Prostate gland (tissue), 2 donors: ENCODE data around the gene TGFB2. TPM values are rescaled to one million over a fixed set of nuclear protein-coding genes. Genes with fewer than 3 reads are reported as not detected.

Experiments used
- DNase-seq: peaks from one replicate; pipeline ENCODE4 v3.0.0-alpha.2; 2019; ENCODE audit warnings: low spot score
- H3K27ac ChIP-seq, 2 donors: fragments of 200-600 bp; sonication (generic); 2 replicates each; pipeline ENCODE4 v1.5.1; 2017 to 2019
- H3K27me3 ChIP-seq: fragments of 200-600 bp; sonication (generic); replicated peaks from 2 replicates; pipeline ENCODE4 v1.5.1; 2019; ENCODE audit not compliant: insufficient read depth
- H3K36me3 ChIP-seq, 2 donors: fragments of 200-600 bp; sonication (generic); 1 replicate in 1 of 2; 2 replicates in 1 of 2; pipeline versions ENCODE4 v1.5.1 to v1.8.1; 2017 to 2019
- H3K4me1 ChIP-seq: fragments of 200-600 bp; sonication (generic); replicated peaks from 2 replicates; pipeline ENCODE4 v1.5.1; 2019
- H3K4me3 ChIP-seq, 2 donors: fragments of 200-600 bp; sonication (generic); 2 replicates each; pipeline ENCODE4 v1.5.1; 2017 to 2019
- H3K9me3 ChIP-seq: fragments of 200-600 bp; sonication (generic); 2 replicates; pipeline ENCODE4 v1.5.1; 2017
- CTCF ChIP-seq, 4 experiments: fragments of 200-600 bp in 2 of 4; fragments of 450-650 bp in 2 of 4; sonication (generic) in 2 of 4; IDR thresholded peaks; 1 replicate in 3 of 4; 2 replicates in 1 of 4; pipeline ENCODE4 v1.5.1; 2016 to 2019; ENCODE audit warnings: antibody characterized with exemption in 4 of 4, mild to moderate bottlenecking in 2 of 4, moderate library complexity in 2 of 4
- POLR2A ChIP-seq: fragments of 450-650 bp; IDR thresholded peaks from one replicate; pipeline ENCODE4 v1.6.1; 2016; ENCODE audit warnings: antibody characterized with exemption, mild to moderate bottlenecking
- POLR2AphosphoS5 ChIP-seq: sonication (generic); formaldehyde crosslinking; IDR thresholded peaks from one replicate; pipeline ENCODE4 v1.6.1; 2017; ENCODE audit warnings: antibody characterized with exemption
- WGBS: methylation state at CpG from one replicate; pipeline ENCODE4 v1.1.5; 2018; 5-methylcytosine and 5-hydroxymethylcytosine counted together
- intact Hi-C: fragments of 100-400 bp; cut with DNase I; formaldehyde crosslinking; loops from one replicate; pipeline ENCODE4 v1.14.2; 2022
- total RNA-seq, 2 donors: library from RNA; depleted of rRNA; stranded (reverse); fragments of >200 nt; gene quantifications; one replicate each; pipeline ENCODE4 v1.1.0, GENCODE V29; 2016

The TGFB2 gene
- total RNA-seq, 2 donors from 2014 or later = 7.8 to 9.6 TPM

DNA sequence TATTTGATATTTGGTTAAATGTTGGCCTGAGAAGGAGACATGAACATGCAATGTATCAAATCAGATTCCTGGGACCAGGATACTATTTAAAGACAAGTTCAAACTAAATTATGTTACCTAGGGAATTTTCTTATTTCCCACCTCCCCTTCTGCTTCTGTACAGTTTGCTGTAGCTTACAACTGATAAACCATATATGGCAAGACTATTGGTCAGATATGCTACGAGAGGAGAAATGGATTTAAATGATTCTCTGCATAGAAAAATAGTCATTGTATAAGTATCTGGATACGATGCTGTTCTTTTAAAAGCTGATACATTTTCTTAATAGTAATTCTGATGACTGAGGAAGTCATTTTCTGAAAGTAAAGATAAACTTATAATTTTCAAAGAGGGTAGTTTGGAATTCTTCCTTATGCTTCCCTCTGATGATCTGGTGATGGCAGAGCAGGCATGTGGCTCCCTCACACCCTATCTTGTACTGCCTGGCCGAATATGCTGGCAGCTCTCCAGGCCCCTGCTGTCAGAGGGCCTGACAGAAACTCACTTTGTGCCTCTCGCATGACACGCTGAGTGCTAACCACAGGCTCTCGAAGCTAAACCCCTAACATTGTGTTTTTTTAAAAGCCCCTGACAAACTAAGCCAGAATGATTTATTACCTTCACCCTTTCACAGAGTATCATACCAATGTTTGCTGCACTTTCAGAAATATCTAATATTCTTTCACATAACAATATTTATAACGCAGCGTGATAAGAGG lies 40.7 kb upstream of the TGFB2 start:
- Histone ChIP-seq H3K9me3 (no peaks in the 10 kb centered on the region), H3K27ac (no peak overlapping the region), H3K4me1 (no peaks in the 10 kb centered on the region), H3K27me3 (no peaks in the 10 kb centered on the region), H3K36me3 (no peaks in the 10 kb centered on the region), H3K4me3 (no peak overlapping the region)
- intact Hi-C loops = no loop called here
- no peak for TF ChIP-seq POLR2A
- TF ChIP-seq CTCF (IDR thresholded peaks at IDR 0.05) = no peak
- no peak for TF ChIP-seq POLR2AphosphoS5
- DNase-seq = no peak
- WGBS = 59% methylated on average over 8 of the region's 8 CpGs

- Histone ChIP-seq H3K36me3 (no peaks in the 10 kb centered on the region), H3K4me3 (no peak overlapping the region), H3K27me3 (no peaks in the 10 kb centered on the region), H3K27ac (no peak overlapping the region), H3K9me3 (no peaks in the 10 kb centered on the region), H3K4me1 (no peaks in the 10 kb centered on the region)
- intact Hi-C loops = no loop called here
- WGBS = 85% methylated on average over 6 of the region's 6 CpGs
- no peak for TF ChIP-seq POLR2A
- TF ChIP-seq CTCF (IDR thresholded peaks at IDR 0.05) = no peak
- no peak for TF ChIP-seq POLR2AphosphoS5
- no peak for DNase-seq
These were observed 39.6 kb upstream of the TGFB2 start for GRCh38 chr1:218305472-218306064.

- intact Hi-C loops = no loop called here
- no peaks in the 10 kb centered on the region for H3K36me3 ChIP-seq
- H3K27me3 ChIP-seq = no peaks in the 10 kb centered on the region
- no peaks in the 10 kb centered on the region for H3K9me3 ChIP-seq
- no peaks in the 10 kb centered on the region for H3K4me1 ChIP-seq
- TF ChIP-seq POLR2AphosphoS5 (no peak), CTCF (IDR thresholded peaks at IDR 0.05) (no peak), POLR2A (no peak)
- no peak overlapping the region for H3K4me3 ChIP-seq
- no peak for DNase-seq
- no peak overlapping the region for H3K27ac ChIP-seq
- 96% methylated on average over 2 of the region's 2 CpGs for WGBS
These were observed 32.6 kb upstream of the TGFB2 start for GRCh38 chr1:218312509-218312908.

- Histone ChIP-seq H3K4me1 (no peaks in the 10 kb centered on the region), H3K36me3 (no peaks in the 10 kb centered on the region), H3K9me3 (no peaks in the 10 kb centered on the region), H3K27me3 (no peaks in the 10 kb centered on the region), H3K4me3 (no peak overlapping the region), H3K27ac (no peak overlapping the region)
- DNase-seq = no peak
- intact Hi-C loops = no loop called here
- WGBS = over 99% methylated on average over 3 of the region's 3 CpGs
- TF ChIP-seq CTCF (IDR thresholded peaks at IDR 0.05) = no peak
- no peak for TF ChIP-seq POLR2AphosphoS5
- TF ChIP-seq POLR2A = no peak
These were observed 30.8 kb upstream of the TGFB2 start for GRCh38 chr1:218314316-218314715.

- intact Hi-C loops = no loop called here
- no peaks in the 10 kb centered on the region for H3K9me3 ChIP-seq
- H3K4me1 ChIP-seq = no peaks in the 10 kb centered on the region
- WGBS = 87% methylated on average over 4 of the region's 4 CpGs
- H3K27me3 ChIP-seq = no peaks in the 10 kb centered on the region
- no peak overlapping the region for H3K4me3 ChIP-seq
- DNase-seq = no peak
- no peaks in the 10 kb centered on the region for H3K36me3 ChIP-seq
- H3K27ac ChIP-seq = no peak overlapping the region
- TF ChIP-seq CTCF (IDR thresholded peaks at IDR 0.05) (no peak), POLR2A (no peak)
These were observed 29.5 kb upstream of the TGFB2 start for GRCh38 chr1:218315638-218316037.
